ENCODE data around the gene IFIH1.

Gene IFIH1

DNA sequence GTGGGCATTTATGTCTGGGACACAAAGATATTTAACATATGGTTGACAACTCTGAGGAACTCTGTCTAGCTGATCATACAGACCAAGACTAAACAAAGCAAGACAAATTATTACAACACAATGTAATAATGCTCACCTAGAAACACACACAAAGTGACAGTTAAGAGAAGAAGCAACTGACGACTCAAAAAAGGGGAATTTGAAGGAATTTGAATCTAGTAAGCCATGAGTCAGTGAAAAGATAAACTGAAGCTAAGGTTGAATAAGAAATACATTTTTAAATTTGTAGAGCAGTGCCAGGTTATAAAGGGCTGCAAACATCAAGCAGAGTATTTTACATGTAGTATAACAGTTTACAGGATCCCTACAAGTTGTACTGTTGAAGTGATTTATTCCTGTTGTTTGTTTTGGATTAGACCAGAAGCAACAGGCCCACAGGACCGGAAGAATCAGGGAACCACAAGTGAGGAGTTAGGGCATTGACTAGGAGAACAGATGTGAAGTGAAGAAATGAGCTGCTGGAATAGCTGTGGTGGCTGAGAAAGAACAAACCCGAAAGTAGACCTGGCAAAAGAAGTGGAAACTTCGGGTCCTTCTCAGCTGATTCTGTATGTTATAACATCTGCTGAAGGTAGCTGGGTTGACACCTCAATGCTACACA lies 35.6 kb downstream of the IFIH1 start:
- Histone ChIP-seq H3K27ac (no peak overlapping the region), H3K4me3 (ENCODE audit: low read depth, low read length) (no peak overlapping the region), H3K9me3 (ENCODE audit: severe bottlenecking) (no peaks in the 10 kb centered on the region), H3K36me3 (no peaks in the 10 kb centered on the region), H3K27me3 (ENCODE audit: insufficient read depth, low read depth, severe bottlenecking) (no peaks in the 10 kb centered on the region)
- DNase-seq = no peak
- TF ChIP-seq, protein P1, sequence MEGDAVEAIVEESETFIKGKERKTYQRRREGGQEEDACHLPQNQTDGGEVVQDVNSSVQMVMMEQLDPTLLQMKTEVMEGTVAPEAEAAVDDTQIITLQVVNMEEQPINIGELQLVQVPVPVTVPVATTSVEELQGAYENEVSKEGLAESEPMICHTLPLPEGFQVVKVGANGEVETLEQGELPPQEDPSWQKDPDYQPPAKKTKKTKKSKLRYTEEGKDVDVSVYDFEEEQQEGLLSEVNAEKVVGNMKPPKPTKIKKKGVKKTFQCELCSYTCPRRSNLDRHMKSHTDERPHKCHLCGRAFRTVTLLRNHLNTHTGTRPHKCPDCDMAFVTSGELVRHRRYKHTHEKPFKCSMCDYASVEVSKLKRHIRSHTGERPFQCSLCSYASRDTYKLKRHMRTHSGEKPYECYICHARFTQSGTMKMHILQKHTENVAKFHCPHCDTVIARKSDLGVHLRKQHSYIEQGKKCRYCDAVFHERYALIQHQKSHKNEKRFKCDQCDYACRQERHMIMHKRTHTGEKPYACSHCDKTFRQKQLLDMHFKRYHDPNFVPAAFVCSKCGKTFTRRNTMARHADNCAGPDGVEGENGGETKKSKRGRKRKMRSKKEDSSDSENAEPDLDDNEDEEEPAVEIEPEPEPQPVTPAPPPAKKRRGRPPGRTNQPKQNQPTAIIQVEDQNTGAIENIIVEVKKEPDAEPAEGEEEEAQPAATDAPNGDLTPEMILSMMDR (IDR thresholded peaks at IDR 0.05; ENCODE audit: low read depth, low read length) = no peak

DNA sequence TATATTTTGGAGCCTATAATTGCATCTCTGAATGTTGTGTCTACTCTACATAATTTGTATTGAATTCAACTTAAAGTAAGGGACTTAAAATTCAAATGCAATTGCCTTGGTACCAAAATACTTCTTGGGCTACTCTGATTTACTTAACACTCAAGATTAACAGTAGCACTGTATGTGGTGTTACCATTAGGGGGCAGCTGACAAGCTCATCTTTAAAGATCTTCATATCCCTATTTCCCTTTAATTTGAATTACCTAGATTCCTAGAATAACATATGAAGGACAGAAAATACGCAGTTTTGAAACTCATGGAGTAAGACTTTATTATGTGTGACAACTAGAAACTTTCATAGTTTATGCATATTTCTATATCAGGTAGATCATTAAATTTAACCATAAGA lies 37.8 kb downstream of the IFIH1 start:
- no peaks in the 10 kb centered on the region for H3K36me3 ChIP-seq
- no peak for DNase-seq
- TF ChIP-seq, protein P1 (IDR thresholded peaks at IDR 0.05; ENCODE audit: low read depth, low read length) = no peak

DNA sequence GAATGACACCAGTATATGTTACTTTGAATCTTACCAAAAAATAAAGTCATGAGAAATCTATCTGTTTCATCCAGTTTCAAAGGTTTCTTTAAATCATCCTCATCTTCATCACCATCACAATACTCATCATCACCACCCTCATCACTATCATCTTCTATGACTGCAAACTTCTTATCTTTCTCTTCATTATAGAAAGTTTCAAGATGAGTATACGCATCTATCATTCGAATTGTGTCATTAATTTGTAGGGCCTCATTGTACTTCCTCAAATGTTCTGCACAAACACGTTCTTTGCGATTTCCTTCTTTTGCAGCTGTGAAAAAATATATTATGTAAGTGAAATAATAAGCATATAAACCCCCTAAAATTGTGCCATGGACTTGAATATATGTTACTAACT lies 41.1 kb downstream of the IFIH1 start:
- TF ChIP-seq, protein P1 (IDR thresholded peaks at IDR 0.05; ENCODE audit: low read depth, low read length) = no peak
- H3K4me3 ChIP-seq (ENCODE audit: low read depth, low read length) = no peak overlapping the region
- no peak for DNase-seq
- no peaks in the 10 kb centered on the region for H3K27me3 ChIP-seq (ENCODE audit: insufficient read depth, low read depth, severe bottlenecking)
- H3K36me3 ChIP-seq = no peaks in the 10 kb centered on the region
- no peaks in the 10 kb centered on the region for H3K9me3 ChIP-seq (ENCODE audit: severe bottlenecking)
- H3K27ac ChIP-seq = no peak overlapping the region

More for the DNA sequence above, 37.8 kb downstream of the IFIH1 start:
- H3K4me3 ChIP-seq (ENCODE audit: low read depth, low read length) = no peak overlapping the region
- no peaks in the 10 kb centered on the region for H3K27me3 ChIP-seq (ENCODE audit: insufficient read depth, low read depth, severe bottlenecking)
- H3K27ac ChIP-seq = no peak overlapping the region
- no peaks in the 10 kb centered on the region for H3K9me3 ChIP-seq (ENCODE audit: severe bottlenecking)

DNA sequence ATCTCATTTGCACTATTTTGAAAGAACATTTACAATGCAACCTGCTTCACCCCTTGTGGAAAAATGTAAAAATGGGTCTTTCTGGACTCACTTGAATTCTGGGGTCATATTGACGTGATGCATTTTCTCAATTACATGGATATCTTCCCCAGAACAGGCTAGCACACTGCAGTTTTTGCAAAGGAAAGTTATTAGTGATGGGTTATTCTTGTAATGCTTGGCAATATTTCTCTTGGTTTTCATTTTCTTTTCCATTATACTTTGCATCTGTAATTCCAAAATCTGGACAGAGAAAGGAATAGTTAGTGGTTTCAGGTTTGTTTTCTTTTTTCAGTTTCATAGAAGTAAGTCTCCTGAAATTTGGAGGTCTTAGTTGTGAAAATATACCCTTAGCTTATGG lies 50.5 kb downstream of the IFIH1 start:
- no peak overlapping the region for H3K4me3 ChIP-seq (ENCODE audit: low read depth, low read length)
- H3K9me3 ChIP-seq (ENCODE audit: severe bottlenecking) = no peaks in the 10 kb centered on the region
- H3K27ac ChIP-seq = no peak overlapping the region
- H3K27me3 ChIP-seq (ENCODE audit: insufficient read depth, low read depth, severe bottlenecking) = no peaks in the 10 kb centered on the region
- DNase-seq = no peak
- no peaks in the 10 kb centered on the region for H3K36me3 ChIP-seq
- TF ChIP-seq, protein P1 (IDR thresholded peaks at IDR 0.05; ENCODE audit: low read depth, low read length) = no peak

DNA sequence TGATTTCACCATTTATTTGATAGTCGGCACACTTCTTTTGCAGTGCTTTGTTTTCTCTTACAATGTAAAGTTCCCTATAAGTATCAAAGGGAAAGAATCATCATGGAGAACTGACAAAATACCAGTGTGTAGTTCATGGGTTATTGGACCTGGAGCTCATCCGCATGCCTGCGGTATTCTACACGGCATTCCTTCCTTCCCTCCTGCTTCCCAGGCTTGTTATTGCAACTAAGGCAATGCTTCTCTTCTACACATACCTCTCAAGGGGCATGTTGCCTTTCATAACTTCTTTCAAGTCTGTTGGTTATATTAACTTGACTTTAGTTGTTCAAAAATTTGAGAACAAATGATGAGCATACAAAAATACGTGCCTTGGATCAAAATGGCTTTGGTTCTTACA lies 51.0 kb downstream of the IFIH1 start:
- Histone ChIP-seq H3K4me3 (ENCODE audit: low read depth, low read length) (no peak overlapping the region), H3K27me3 (ENCODE audit: insufficient read depth, low read depth, severe bottlenecking) (no peaks in the 10 kb centered on the region), H3K36me3 (no peaks in the 10 kb centered on the region), H3K9me3 (ENCODE audit: severe bottlenecking) (no peaks in the 10 kb centered on the region), H3K27ac (no peak overlapping the region)
- no peak for DNase-seq
- TF ChIP-seq, protein P1 (IDR thresholded peaks at IDR 0.05; ENCODE audit: low read depth, low read length) = no peak

DNA sequence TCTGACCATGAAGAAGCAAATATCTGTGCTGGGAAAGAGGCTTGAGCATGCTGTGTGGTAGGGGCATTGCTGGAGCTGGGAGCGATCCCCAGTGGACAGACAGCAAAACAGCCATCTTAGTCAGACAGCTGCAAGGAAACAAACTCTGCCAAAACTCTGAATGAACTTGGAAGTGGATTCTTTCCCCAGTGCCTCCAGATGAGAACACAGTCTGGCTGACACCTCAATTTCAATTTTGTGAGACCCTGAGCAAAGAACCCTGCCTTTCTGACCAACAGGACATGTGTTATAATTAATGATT lies 52.1 kb downstream of the IFIH1 start:
- no peaks in the 10 kb centered on the region for H3K9me3 ChIP-seq (ENCODE audit: severe bottlenecking)
- H3K36me3 ChIP-seq = no peaks in the 10 kb centered on the region
- no peak for DNase-seq
- no peak overlapping the region for H3K27ac ChIP-seq
- H3K27me3 ChIP-seq (ENCODE audit: insufficient read depth, low read depth, severe bottlenecking) = no peaks in the 10 kb centered on the region
- TF ChIP-seq, protein P1 (IDR thresholded peaks at IDR 0.05; ENCODE audit: low read depth, low read length) = no peak
- H3K4me3 ChIP-seq (ENCODE audit: low read depth, low read length) = no peak overlapping the region

All from WERI-Rb-1 (cell line).